ENCODE data around the gene C1QTNF1.

Gene C1QTNF1

DNA sequence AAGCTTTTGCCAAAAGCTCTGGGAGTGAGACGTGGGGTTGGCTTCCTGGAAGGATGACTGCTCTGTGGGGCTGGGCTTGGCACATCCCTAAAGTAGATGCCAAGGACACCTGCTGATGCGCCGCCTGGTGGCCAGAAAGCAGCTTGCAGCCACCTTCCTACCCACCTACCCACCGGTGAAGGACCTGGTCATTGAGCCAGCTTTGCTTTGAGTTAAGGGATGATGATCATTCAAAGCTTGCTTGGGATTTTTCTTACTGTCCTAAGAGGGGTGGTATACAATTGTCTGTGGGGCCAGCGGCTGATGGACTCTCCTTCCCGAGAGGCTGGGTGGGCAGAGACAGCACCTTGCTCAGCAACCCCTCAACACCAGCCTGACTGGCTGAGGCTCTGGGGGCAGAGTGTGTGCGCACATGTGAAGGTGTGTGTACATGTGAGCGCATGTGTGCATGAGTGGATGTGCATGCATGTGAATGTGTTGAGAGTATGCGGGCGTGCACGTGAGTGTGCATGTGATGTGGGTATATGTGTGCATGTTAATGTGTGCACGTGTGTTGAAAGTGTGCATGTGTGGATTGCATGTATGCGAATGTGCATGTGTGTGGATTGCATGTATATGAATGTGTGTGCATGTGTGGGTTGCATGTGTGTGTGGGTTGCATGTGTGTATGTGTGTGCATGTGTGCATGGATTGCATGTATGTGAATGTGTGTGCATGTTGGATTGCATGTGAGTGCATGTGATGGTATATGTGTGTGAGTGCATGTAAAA lies 18.6 kb downstream of the C1QTNF1 start:
- DNase-seq = peak; percentile 19

DNA sequence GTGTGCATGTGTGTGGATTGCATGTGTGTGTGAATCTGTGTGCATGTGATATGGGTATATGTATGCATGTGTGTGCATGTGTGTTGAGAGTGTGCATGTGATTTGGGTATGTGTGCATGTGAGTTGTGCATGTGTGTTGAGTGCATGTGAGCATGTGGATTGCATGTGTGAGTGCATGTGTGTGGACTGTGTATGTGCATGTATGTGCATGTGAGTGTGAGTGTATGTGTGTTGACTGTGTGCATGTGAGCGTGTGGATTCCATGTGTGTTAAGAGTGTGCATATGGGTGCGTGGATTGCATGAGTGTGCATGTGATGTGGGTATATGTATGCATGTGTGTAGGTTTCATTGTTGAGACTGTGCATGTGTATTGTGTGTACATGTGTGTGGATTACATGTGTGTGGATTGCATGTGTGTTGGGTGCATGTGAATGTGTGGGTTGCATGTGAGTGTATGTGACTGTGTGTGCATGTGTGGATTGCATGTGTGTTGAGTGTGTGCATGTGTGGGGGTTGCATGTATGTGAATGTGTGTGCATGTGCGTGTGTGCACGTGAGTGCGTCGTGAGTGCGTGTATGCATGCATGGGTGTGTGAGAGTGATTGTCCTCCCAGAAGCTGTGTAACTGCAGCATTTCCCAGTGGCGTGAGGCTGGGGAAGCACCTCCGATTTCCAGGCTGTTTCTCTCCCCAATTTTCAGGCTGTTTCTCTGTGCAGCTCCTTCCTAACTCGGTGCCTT lies 19.4 kb downstream of the C1QTNF1 start:
- no peak for DNase-seq

DNA sequence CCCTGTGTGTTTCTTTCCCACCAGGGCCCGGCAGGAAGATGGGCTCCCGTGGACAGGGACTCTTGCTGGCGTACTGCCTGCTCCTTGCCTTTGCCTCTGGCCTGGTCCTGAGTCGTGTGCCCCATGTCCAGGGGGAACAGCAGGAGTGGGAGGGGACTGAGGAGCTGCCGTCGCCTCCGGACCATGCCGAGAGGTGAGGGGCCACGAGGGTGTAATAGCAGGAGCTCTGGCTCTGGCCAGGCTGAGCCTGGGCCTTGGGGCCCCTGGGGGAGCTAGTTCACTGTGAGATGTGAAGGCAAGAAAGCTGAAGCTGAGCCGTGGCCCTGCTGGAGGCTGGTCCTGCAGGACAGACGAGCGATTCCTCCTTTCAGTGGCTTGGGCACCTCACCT lies 20.0 kb downstream of the C1QTNF1 start:
- no peak for DNase-seq

DNA sequence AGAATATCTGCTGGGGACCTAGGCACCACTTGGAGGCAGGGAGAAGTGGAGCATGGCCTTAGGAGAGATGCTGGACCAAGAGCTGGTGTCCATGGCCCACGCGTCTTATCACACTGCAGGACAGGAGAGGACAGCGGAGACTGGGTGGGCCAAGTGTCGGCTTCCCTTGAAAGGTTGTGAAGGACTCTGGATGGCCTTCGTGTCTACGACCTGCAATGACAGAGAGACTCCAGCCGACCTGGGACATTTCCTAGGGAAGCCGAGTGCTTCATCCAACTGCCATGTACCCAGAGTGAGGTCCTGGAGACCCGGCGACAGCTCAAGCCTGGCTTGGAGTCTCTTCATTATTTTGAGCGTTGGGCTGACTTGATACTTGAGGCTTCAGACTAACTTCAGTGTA lies 20.5 kb downstream of the C1QTNF1 start:
- DNase-seq = no peak

DNA sequence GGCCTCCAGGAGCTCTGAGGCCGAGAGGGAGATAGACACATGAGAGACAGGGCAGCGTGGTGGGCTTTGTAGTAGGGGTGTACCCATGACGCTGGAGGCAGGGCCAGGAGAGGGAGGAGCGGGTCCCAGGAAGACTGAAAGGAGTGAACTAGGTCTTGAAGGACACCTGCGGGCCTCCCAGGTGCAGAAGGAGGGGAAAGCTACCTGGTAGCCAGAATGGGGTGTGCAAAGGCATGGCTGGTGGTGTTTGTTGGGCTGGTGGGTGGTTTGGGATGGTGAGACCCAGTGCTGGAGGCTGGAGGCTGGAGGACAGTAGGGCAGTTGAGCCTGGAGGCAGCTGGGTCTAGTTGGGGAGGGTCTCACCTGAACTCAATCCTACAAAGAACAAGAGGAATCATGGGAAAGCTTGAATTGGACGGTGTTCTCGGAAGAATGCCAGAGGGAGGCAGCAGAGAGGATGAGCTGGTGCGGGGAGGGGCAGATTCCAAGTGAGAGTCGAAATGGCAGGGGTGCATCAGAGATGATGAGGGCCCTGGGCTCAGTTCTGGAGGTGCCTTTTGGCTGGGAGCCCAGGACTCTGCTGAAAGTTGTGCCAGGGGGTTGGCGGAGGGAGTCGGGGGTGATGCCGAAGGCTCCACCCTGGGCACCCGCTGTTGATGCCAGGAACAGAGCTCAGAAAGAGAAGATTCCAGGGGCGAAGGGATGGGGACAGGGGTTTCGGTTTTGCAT lies 21.2 kb downstream of the C1QTNF1 start:
- no peak for DNase-seq

DNA sequence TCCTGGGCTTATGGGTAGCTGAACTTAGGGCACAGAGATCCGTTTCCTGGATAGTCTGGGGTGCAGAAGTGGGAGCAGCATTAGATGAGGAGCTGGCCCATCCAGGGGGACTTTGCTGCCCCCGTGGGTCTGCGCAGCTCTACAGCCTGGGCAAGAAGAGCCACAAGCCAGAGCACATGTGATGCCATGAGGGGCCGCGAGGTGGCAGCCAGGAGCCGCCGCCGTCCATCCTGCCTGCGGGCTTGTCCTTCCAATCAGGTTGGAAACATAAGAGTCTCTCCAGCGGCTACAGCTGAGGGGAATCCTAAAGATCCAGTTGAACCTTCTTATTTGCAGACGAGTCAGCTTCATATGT lies 21.9 kb downstream of the C1QTNF1 start:
- DNase-seq = peak; percentile 77

DNA sequence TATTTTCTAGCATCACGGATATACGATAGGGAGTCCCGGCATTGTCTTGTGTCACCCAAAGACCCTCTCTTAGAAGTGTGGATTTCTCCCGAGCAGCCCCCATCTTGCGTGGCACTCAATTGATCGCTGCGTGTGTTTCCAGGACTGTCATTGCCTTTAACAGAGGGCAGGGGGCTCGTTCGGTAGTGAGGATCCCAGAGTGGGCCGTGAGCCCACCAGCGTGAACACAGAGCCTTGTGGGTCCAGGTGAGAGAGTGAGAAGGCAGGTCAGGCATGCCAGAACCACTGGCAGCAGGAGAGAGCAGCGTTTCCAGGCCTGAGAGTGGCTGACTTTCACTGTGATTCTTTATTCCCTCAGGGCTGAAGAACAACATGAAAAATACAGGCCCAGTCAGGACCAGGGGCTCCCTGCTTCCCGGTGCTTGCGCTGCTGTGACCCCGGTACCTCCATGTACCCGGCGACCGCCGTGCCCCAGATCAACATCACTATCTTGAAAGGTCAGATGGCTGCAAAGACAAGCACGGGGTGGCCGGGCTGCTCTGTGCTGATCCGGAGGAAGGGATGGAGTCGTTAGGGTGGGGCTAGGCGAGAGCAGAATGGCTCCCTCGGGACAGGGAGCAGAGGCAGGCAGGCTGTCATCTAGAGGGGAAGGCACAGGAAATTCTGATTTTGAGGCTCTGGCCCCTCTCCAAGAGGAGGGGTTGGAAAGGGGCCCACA lies 22.4 kb downstream of the C1QTNF1 start:
- peak; percentile 91 for DNase-seq

DNA sequence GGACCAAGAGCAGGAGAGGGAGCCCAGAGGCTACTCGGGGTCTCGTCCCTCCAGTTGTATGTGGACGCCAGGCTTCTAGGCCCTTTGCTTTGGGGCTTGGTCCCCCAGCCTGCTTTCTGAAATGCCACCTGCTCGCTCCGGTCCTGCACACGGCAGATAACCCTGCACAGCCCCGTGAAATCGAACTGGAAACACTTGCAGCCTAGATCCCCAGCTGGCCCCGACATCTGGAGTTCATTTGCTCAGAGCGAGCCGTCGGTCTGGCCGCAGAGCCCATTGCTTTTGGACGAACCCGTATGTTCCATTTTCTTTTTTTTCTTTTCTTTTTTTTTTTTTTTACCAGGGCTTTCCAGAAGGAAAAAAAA lies 22.9 kb downstream of the C1QTNF1 start:
- peak; percentile 92 for DNase-seq

DNA sequence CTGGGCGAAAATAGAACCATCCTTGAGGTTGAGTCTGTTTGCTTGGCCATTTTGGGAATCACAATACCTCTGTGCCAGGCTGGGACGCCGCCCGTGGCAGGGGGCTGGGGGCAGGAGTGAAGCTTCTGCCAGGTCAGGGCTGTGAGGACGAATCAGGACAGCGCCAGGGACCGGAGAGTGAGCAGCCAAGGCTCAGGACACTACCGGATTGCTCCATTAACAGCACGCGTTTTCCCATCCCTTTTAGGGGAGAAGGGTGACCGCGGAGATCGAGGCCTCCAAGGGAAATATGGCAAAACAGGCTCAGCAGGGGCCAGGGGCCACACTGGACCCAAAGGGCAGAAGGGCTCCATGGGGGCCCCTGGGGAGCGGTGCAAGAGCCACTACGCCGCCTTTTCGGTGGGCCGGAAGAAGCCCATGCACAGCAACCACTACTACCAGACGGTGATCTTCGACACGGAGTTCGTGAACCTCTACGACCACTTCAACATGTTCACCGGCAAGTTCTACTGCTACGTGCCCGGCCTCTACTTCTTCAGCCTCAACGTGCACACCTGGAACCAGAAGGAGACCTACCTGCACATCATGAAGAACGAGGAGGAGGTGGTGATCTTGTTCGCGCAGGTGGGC lies 23.4 kb downstream of the C1QTNF1 start:
- DNase-seq = no peak

DNA sequence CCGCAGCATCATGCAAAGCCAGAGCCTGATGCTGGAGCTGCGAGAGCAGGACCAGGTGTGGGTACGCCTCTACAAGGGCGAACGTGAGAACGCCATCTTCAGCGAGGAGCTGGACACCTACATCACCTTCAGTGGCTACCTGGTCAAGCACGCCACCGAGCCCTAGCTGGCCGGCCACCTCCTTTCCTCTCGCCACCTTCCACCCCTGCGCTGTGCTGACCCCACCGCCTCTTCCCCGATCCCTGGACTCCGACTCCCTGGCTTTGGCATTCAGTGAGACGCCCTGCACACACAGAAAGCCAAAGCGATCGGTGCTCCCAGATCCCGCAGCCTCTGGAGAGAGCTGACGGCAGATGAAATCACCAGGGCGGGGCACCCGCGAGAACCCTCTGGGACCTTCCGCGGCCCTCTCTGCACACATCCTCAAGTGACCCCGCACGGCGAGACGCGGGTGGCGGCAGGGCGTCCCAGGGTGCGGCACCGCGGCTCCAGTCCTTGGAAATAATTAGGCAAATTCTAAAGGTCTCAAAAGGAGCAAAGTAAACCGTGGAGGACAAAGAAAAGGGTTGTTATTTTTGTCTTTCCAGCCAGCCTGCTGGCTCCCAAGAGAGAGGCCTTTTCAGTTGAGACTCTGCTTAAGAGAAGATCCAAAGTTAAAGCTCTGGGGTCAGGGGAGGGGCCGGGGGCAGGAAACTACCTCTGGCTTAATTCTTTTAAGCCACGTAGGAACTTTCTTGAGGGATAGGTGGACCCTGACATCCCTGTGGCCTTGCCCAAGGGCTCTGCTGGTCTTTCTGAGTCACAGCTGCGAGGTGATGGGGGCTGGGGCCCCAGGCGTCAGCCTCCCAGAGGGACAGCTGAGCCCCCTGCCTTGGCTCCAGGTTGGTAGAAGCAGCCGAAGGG lies 24.2 kb downstream of the C1QTNF1 start:
- DNase-seq = no peak

DNA sequence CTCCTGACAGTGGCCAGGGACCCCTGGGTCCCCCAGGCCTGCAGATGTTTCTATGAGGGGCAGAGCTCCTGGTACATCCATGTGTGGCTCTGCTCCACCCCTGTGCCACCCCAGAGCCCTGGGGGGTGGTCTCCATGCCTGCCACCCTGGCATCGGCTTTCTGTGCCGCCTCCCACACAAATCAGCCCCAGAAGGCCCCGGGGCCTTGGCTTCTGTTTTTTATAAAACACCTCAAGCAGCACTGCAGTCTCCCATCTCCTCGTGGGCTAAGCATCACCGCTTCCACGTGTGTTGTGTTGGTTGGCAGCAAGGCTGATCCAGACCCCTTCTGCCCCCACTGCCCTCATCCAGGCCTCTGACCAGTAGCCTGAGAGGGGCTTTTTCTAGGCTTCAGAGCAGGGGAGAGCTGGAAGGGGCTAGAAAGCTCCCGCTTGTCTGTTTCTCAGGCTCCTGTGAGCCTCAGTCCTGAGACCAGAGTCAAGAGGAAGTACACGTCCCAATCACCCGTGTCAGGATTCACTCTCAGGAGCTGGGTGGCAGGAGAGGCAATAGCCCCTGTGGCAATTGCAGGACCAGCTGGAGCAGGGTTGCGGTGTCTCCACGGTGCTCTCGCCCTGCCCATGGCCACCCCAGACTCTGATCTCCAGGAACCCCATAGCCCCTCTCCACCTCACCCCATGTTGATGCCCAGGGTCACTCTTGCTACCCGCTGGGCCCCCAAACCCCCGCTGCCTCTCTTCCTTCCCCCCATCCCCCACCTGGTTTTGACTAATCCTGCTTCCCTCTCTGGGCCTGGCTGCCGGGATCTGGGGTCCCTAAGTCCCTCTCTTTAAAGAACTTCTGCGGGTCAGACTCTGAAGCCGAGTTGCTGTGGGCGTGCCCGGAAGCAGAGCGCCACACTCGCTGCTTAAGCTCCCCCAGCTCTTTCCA lies 25.1 kb downstream of the C1QTNF1 start:
- DNase-seq = no peak

DNA sequence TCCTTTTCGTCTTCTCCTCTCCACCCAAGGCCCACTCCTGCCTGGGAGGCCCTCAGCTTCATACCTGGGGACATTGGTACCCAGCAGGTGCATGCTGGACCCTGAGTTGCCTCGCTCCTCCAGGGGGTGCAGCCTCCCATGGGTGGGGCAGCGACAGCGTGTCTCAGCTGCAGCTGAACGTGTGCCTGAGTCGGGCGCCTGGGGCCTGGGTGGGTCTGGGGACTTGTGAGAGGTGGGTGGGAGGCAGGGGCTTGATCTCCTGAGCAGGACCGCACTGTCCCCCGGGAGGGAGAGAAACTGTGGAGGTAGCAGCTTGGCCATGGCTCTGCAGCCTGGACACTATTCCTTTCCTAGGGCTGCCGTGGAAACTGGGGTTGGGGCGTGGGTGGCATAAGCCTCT lies 25.9 kb downstream of the C1QTNF1 start:
- DNase-seq = no peak

DNA sequence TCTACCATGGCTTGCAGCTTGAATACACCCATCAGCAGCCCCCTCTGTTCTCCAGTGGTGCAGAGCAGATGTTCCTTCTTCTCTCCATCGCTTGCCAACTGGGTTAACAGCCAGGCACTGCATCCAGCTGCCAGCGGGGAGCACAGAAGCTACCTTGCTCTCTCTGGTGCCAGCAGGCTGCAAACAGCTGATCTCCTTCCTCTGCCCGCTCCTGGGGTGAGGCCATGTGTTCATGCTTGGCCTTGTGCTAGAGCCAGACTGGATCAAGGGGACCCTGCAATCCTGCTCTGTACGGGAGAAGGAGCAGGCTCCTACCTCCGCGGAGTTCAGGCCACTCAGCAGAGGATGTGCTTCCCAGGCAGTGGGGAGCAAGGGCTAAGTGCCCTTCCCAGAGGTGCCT lies 26.6 kb downstream of the C1QTNF1 start:
- DNase-seq = peak; percentile 86

DNA sequence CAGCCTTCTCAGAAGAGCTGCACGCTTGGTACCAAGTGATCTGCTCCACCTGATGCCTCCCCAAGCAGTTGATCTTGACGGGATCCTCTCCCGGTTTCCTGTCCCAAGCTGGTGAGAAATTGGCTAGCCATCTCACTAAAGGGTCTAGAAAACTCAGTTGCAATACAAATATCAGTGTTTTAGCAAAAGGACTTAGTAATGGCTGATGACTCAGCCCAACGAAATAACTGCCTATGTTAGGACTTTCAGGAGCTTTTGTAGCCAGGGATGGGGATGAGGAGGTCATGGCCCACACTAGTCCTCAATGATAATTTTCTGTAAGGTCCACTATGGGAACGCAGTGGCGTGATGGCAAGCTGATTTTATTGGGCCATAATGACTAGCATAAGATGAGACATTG lies 27.3 kb downstream of the C1QTNF1 start:
- DNase-seq = no peak

DNA sequence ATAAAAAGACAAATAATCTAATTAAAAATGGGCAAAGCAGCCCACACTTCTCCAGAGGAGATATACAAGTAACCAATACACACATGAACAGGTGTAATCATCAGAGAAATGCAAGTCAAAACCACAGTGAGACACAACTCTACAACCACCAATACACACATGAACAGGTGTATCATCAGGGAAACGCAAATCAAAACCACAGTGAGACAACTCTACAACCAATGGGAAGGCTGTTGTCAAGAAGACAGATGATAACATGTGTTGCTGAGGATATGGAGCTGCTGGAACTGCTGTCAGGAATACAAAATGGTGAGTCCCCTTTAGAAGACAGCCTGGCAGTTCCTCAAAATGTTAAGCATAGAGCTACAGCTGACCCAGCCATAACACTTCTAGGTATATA lies 28.2 kb downstream of the C1QTNF1 start:
- DNase-seq = no peak

DNA sequence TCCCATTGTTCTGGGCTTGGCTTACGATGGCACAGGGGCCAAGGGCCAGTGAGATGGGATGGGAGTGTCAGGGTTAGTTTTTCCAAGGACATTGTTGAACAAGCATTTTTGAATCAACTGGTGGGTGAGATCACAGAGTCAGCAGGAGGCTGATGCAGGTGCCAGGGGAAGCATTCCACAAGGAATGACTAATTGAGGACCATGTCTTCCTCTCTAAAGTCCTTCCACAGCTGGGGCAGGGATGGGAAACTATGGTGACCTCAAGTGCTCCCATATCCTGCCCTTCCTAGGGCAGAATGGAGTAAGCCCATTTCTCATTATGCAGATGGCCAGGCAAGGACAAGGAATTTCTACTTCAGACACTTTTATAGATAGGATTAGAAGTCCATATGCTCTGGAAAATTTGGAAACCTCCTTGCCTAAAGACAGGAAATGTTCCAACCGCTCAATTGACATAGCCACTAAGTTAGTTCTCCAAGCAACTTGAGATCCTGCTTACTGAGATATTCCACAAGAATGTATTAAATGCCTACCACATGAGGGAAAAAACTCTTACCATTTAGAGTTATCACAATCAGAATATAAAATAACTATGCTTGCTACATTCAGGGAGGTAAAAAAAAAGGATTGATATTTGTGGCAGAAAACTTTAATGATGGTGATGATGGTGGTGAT lies 29.4 kb downstream of the C1QTNF1 start:
- no peak for DNase-seq

DNA sequence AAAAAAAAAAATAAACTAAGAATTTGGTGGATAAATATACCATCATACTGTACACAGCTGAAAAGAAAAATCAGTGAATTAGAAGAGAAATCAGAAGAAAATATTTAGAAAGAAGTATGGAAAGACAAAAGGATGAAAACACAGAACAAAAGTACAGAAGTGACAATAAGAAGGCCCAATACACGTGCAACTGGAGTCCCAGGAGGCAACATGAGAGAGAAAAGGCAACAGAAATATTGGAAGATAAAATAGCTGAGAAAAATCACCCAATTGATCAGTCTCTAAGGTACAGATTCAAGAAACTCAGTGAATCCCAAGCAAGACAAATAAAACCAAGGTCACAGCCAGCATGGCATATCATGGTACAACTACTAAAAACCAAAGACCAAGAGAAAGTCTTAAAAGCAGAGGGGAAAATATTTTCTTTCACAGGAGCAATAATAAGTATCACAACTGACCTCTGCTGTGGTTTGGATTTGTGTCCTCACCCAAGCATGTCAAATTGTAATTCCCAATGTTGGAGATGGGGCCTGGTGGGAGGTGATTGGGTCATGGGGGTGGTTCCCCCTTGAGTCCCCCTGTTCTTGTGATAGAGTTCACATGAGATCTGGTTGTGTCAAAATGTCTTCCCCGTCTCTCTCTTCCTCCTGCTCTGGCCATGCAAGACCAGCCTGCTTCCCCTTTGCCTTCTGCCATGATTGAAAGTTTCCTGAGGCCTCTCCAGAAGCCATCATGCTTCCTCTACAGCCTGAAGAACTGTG lies 30.4 kb downstream of the C1QTNF1 start:
- DNase-seq = no peak

DNA sequence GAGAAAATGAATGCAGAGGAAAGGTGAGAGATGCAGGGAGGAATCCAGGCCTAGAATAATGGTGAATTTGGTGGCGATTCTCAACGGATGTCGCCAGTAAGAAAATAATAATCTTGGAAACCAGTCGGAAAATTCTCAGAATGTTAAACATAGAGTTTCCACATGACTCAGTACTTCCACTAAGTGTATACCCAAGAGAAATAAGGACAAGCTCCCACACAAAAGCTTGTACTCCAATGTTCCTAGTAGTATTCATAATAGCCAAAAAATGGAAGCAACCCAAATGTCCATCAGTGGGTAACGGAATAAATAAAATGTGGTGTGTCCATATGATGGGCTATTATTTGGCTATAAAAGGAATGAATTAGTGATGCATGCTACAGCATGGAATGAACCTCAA lies 31.2 kb downstream of the C1QTNF1 start:
- DNase-seq = no peak

DNA sequence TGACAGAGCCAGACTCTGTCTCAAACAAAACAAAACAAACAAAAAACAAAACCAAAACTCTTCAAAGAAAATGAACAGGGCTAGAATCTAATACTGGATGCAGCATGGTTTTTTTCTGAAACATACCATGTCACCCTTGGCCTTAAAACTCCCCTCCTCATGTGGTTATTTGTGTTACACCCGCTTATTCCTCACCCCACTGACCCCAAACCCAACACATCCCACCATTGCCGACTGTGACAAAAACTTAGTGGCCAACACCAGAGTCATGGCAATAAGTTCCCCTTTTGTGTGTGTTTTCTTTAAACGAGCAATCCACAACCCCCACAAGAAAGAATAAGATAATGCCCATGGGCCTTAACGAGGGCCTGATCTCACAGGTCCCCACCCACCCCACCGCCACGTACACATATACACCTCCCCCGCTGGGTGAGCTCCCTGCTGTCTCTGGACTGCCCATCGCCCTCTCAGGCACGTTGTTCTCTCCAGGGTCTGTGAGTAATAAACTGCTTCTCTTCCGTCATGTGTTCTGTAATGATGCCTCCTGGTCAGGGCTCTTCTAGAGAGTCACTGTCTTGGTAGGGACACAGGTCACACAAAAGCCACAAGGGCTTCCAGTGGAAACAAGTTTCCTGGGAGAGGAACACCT lies 33.9 kb downstream of the C1QTNF1 start:
- DNase-seq = no peak
